Left lobe of liver (tissue), 2 donors: ENCODE data around the gene ENTPD1. TPM values are rescaled to one million over a fixed set of nuclear protein-coding genes. Genes with fewer than 3 reads are reported as not detected.
"Not testable (repeated sequence)": the region's sequence is repeated elsewhere in the genome, so short reads cannot be mapped to it uniquely, and the experiment has no call there.

Source experiments
- ATAC-seq: fragments of 200-7000 bp; cut with Tn5 transposase; one replicate; pipeline ENCODE4 v1.9.1; 2020; ENCODE audit warnings: mild to moderate bottlenecking, moderate library complexity
- DNase-seq: peaks from one replicate; pipeline ENCODE4 v3.0.0-alpha.2; 2020; ENCODE audit warnings: low spot score
- total RNA-seq: library from RNA; stranded (reverse); gene quantifications from one replicate; pipeline ENCODE4 v1.2.1, GENCODE V29; 2021
- donor health status: DM: no; HTN: no; CAD: no; lungs with moderate emphysema.
- donor health status: DM: no; HTN: yes; CAD: no.

ENTPD1 gene
- total RNA-seq, 1 donor from 2014 or later, result 1.9 TPM

- ATAC-seq (peak; percentile 47), DNase-seq (no peak)
Observed at GRCh38 chr10:95792874-95793285, 36.9 kb downstream of the ENTPD1 start.

GRCh38 chr10:95793401-95794045, 37.6 kb downstream of the ENTPD1 start:
- no peak for DNase-seq
- no peak for ATAC-seq

- DNase-seq (no peak), ATAC-seq (no peak)
Observed at GRCh38 chr10:95794195-95794594, 38.2 kb downstream of the ENTPD1 start.

- no peak for DNase-seq
Observed at GRCh38 chr10:95795602-95796001, 39.6 kb downstream of the ENTPD1 start.

GRCh38 chr10:95796504-95796903, 40.5 kb downstream of the ENTPD1 start:
- DNase-seq, result no peak
- ATAC-seq, result no peak

More at GRCh38 chr10:95795602-95796001, 39.6 kb downstream of the ENTPD1 start:
- ATAC-seq, result no peak

- DNase-seq, result no peak
- ATAC-seq, result no peak
Observed at GRCh38 chr10:95798096-95798855, 42.3 kb downstream of the ENTPD1 start.

GRCh38 chr10:95800286-95800685, 44.3 kb downstream of the ENTPD1 start:
- not testable (repeated sequence) for ATAC-seq, DNase-seq

- DNase-seq, ATAC-seq: not testable (repeated sequence)
Observed at GRCh38 chr10:95806687-95807380, 50.9 kb downstream of the ENTPD1 start.

GRCh38 chr10:95808705-95809308, 52.8 kb downstream of the ENTPD1 start:
- not testable (repeated sequence) for ATAC-seq

GRCh38 chr10:95809370-95810197, 53.6 kb downstream of the ENTPD1 start:
- no peak for DNase-seq

More at GRCh38 chr10:95808705-95809308, 52.8 kb downstream of the ENTPD1 start:
- DNase-seq, result not testable (repeated sequence)

GRCh38 chr10:95810198-95810976, 54.4 kb downstream of the ENTPD1 start:
- DNase-seq (no peak), ATAC-seq (no peak)

More at GRCh38 chr10:95809370-95810197, 53.6 kb downstream of the ENTPD1 start:
- no peak for ATAC-seq

GRCh38 chr10:95813054-95813685, 57.2 kb downstream of the ENTPD1 start:
- ATAC-seq, result no peak

GRCh38 chr10:95814011-95814727, 58.2 kb downstream of the ENTPD1 start:
- ATAC-seq, result peak; percentile 39
- no peak for DNase-seq

More at GRCh38 chr10:95813054-95813685, 57.2 kb downstream of the ENTPD1 start:
- DNase-seq, result no peak

- ATAC-seq (no peak), DNase-seq (no peak)
Observed at GRCh38 chr10:95815133-95815532, 59.2 kb downstream of the ENTPD1 start.

- no peak for ATAC-seq
- no peak for DNase-seq
Observed at GRCh38 chr10:95815701-95816240, 59.8 kb downstream of the ENTPD1 start.

GRCh38 chr10:95818010-95818409, 62.0 kb downstream of the ENTPD1 start:
- DNase-seq, result no peak
- ATAC-seq, result no peak

GRCh38 chr10:95818668-95819067, 62.7 kb downstream of the ENTPD1 start:
- ATAC-seq, result no peak
- no peak for DNase-seq
